Gastroesophageal sphincter (tissue), 4 donors: Measurements from ENCODE around the gene TAF1C. TPM values are rescaled to one million over a fixed set of nuclear protein-coding genes. Genes with fewer than 3 reads are reported as not detected.
A peak's percentile ranks its signal among the peaks of the same experiment; 100 is the strongest.

ENCODE experiments used
- ATAC-seq: fragments of 150-250 bp; one replicate; pipeline ENCODE4 v1.9.1; 2016; ENCODE audit warnings: mild to moderate bottlenecking, moderate library complexity
- H3K27ac ChIP-seq, 4 donors: fragments of 200-600 bp; sonication (generic) in 3 of 4; 1 replicate in 3 of 4; 2 replicates in 1 of 4; pipeline ENCODE4 v1.5.1; 2016 to 2019
- H3K27me3 ChIP-seq: fragments of 200-600 bp; sonication (generic); one replicate; pipeline ENCODE4 v1.5.1; 2019
- H3K36me3 ChIP-seq, 2 donors: fragments of 200-600 bp; sonication (generic); one replicate each; pipeline ENCODE4 v1.5.1; 2019; ENCODE audit warnings: control low read depth in 1 of 2
- H3K4me1 ChIP-seq, 3 donors: fragments of 200-600 bp; sonication (generic); 1 replicate in 2 of 3; 2 replicates in 1 of 3; pipeline ENCODE4 v1.5.1; 2016 to 2019; ENCODE audit warnings: control low read depth in 2 of 3
- H3K4me3 ChIP-seq, 2 donors: fragments of 200-600 bp; sonication (generic); one replicate each; pipeline ENCODE4 v1.5.1; 2019; ENCODE audit warnings: mild to moderate bottlenecking in 1 of 2, moderate library complexity in 1 of 2
- H3K9me3 ChIP-seq, 3 donors: fragments of 200-600 bp; sonication (generic); one replicate each; pipeline ENCODE4 v1.5.1; 2017 to 2019; ENCODE audit warnings: control low read depth in 2 of 3
- CTCF ChIP-seq, 4 experiments: fragments of 200-600 bp in 2 of 4; fragments of 450-650 bp in 2 of 4; sonication (generic) in 1 of 4; IDR thresholded peaks; one replicate each; pipeline ENCODE4 v1.5.1; 2017 to 2019; ENCODE audit warnings: antibody characterized with exemption in 4 of 4, mild to moderate bottlenecking in 2 of 4, moderate library complexity in 2 of 4
- EP300 ChIP-seq: sonication (generic); formaldehyde crosslinking; IDR thresholded peaks from one replicate; pipeline ENCODE4 v1.6.1; 2017; ENCODE audit warnings: antibody characterized with exemption, mild to moderate bottlenecking
- POLR2A ChIP-seq, 2 donors: fragments of 450-650 bp; IDR thresholded peaks; one replicate each; pipeline ENCODE4 v1.6.1; 2017; ENCODE audit warnings: antibody characterized with exemption in 2 of 2, mild to moderate bottlenecking in 2 of 2, moderate library complexity in 1 of 2
- POLR2AphosphoS5 ChIP-seq: sonication (generic); formaldehyde crosslinking; IDR thresholded peaks from one replicate; pipeline ENCODE4 v1.6.1; 2017; ENCODE audit warnings: antibody characterized with exemption
- whole genome bisulfite sequencing, 2 donors: methylation state at CpG; one replicate each; pipeline ENCODE4 v1.1.5; 2018; ENCODE audit warnings: low coverage in 1 of 2; 5-methylcytosine and 5-hydroxymethylcytosine counted together
- total RNA-seq, 4 donors: library from RNA; depleted of rRNA; stranded (reverse); fragments of >200 nt; gene quantifications; one replicate each; pipeline ENCODE4 v1.1.0, GENCODE V29; 2016

TAF1C gene
- total RNA-seq, 4 donors from 2014 or later, result 16.1 to 51.4 (median 33.2) TPM

GRCh38 chr16:84183572-84183875 lies 3.3 kb downstream of the TAF1C start:
- Histone ChIP-seq H3K4me1 (peaks cover 0 to 40% (median 3%) of the 10 kb centered on the region in 3 donors), H3K9me3 (no peaks in the 10 kb centered on the region), H3K27me3 (no peaks in the 10 kb centered on the region), H3K4me3 (no peak overlapping the region), H3K36me3 (peaks cover 0 to 66% of the 10 kb centered on the region in 2 donors), H3K27ac (peak overlapping the region in 2 of 4 donors; percentile 36 to 43)
- no peak for ATAC-seq
- 93% methylated on average over 5 of the region's 5 CpGs; no CpG with 5 or more reads in 1 of the 2 donors for WGBS, 2 donors
- TF ChIP-seq POLR2A (IDR thresholded peaks at IDR 0.05), result no peak
- TF ChIP-seq POLR2AphosphoS5, result no peak
- no peak for TF ChIP-seq CTCF (IDR thresholded peaks at IDR 0.05)
- no peak for TF ChIP-seq EP300

DNA sequence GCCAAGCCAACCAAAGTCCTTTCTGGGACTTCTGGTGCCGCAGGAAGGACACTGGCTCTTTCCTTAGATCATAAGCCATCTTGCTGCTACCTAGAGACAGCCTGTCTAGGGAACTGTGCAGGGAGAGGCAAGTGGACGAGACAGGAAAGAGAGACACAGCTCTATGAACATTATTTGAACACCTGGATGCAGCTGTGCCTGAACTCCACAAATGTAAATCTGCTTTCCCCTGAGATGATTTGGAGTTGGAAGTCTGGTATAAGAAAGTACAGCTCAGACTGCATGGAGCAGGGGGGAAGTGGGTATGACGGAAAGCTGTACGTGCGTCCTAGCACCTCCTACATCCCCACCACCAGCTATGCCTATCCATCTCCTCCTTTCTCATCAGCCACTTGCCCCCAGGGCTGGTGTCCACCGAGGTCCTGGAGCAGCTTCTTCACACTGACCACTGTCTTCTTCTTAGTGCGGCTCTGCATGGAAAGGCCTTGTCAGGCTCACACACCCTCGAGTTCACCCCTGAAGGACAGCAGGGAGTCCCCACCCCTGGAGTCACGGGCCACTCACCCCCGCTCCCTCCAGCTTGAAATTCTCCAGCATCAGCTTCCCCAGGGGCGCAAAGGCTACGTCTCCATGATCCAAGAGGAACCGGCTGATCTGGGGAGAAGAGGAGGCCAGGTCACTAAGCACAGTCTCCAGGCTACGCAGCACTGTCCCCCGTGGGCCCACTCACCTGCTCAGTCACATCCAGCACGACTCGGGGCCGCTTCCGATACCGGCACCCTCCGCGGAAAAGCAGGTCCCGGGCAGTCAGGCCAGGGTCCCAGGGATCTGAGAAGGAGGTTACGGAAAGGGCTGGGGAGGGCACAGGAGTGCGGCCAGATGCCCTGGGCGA lies 3.9 kb downstream of the TAF1C start:
- Histone ChIP-seq H3K4me1 (peaks cover 0 to 46% (median 4%) of the 10 kb centered on the region in 3 donors), H3K36me3 (peaks cover 0 to 71% of the 10 kb centered on the region in 2 donors), H3K9me3 (no peaks in the 10 kb centered on the region), H3K27ac (peak overlapping the region in 1 of 4 donors; percentile 36), H3K4me3 (no peak overlapping the region), H3K27me3 (no peaks in the 10 kb centered on the region)
- 95 to 100% methylated on average over 3 to 13 of the region's 26 CpGs for WGBS, 2 donors
- ATAC-seq, result no peak
- no peak for TF ChIP-seq POLR2AphosphoS5
- TF ChIP-seq EP300, result no peak
- no peak for TF ChIP-seq POLR2A (IDR thresholded peaks at IDR 0.05)
- no peak for TF ChIP-seq CTCF (IDR thresholded peaks at IDR 0.05)

DNA sequence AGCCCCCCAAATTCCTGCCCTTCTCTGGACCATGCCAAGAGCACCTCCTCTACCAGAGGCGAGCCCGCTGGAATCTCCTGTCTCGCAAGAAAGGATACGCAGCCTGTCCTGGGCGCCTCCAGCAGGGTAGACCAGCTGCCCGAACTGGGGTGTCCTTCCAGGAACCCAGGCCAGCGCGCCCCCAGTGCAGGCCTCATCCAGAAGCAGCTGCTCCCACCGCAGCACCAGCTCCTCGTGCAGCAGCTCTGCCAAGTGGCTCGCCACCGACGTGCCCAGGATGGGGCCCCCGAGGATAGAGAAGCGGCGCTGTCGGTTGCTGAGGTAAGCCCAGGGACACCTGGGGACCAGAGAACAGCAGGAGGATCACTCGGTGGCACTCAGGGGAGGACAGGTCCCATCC lies 4.8 kb downstream of the TAF1C start:
- 100% methylated on average over 2 of the region's 18 CpGs; no CpG with 5 or more reads in 1 of the 2 donors for WGBS, 2 donors
- Histone ChIP-seq H3K27me3 (no peaks in the 10 kb centered on the region), H3K4me3 (no peak overlapping the region), H3K36me3 (peaks cover 0 to 71% of the 10 kb centered on the region in 2 donors), H3K27ac (no peak overlapping the region), H3K4me1 (peaks cover 0 to 51% (median 12%) of the 10 kb centered on the region in 3 donors), H3K9me3 (no peaks in the 10 kb centered on the region)
- TF ChIP-seq POLR2AphosphoS5 (no peak), POLR2A (IDR thresholded peaks at IDR 0.05) (no peak)
- ATAC-seq, result no peak

DNA sequence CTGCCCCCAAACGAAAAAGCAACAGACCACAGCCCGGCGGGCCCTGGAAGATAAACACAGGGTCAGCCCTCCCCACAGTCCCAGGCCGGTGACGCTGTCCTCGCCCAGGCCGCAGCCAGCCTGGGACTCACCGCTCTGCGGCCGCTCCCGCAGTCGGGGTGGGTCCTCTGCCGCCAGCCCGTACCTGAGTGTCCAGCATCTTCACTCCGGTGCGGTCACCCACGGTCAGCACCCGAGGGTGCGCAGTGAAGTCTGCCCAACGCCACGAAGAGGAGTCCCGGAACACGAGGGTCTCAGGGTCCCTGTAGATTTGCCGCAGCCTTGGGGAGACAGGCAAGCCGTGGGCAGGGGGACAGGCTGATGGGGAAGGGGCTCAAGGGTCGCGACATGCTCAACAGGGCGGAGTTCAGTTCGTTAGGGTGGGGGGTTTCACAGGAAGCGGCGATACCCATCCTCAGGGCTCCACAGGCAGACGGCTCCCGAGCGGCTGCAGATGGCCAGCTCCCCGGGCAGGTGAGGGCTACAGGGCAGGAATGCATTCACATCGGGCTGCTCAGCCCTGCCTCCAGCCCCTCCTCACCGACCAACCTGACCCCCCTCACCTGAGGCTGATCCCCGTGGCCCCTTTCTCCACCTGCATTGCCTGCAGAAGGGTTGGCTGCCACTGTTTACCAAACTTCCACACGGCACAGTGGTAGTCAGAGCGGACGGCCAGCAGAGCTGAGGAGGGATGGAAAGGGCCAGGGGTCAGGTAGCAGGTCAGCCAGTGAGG lies 5.5 kb downstream of the TAF1C start:
- H3K27ac ChIP-seq, result peak overlapping the region in 1 of 4 donors; percentile 38
- no CpG with 5 or more reads among the region's 41 CpGs for WGBS, 2 donors
- no peaks in the 10 kb centered on the region for H3K27me3 ChIP-seq
- no peak overlapping the region for H3K4me3 ChIP-seq
- ATAC-seq, result no peak
- no peaks in the 10 kb centered on the region for H3K9me3 ChIP-seq
- TF ChIP-seq EP300, result no peak
- no peak for TF ChIP-seq POLR2AphosphoS5
- TF ChIP-seq POLR2A (IDR thresholded peaks at IDR 0.05), result no peak
- TF ChIP-seq CTCF (IDR thresholded peaks at IDR 0.05), result no peak
- H3K4me1 ChIP-seq, result peaks cover 0 to 55% (median 20%) of the 10 kb centered on the region in 3 donors
- peaks cover 0 to 71% of the 10 kb centered on the region in 2 donors for H3K36me3 ChIP-seq

DNA sequence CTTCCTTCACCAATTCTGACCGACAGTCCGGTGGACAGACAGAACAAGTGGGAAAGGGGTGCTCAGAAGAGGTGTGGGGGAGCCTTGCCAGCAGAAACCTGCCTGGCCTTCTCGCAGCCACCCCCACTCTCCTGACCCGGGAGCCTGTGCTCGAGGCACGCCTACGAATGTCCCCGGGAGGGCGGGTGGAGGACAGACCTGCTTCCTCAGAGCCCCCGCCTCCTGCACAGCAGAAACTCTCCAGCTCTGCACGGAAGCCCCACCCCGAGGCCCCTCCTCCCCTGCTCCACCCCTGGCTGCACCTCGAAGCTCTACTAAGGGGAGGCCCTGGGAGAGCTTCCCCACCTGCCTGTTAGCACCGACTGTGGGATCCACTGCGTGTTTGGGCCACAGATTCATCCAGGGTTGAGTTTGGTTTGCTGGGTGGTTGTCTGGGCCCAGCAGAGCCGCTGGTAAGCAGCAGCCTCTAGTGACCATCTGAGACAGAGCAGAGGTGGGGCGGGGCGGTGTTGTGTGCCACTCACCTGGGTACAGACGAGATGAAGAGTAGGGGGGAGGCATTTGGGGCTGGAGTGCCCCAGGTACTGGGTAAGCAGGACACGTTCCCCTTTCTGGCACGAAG lies 6.2 kb downstream of the TAF1C start:
- no peaks in the 10 kb centered on the region for H3K27me3 ChIP-seq
- H3K9me3 ChIP-seq, result no peaks in the 10 kb centered on the region
- no peak for ATAC-seq
- no peak overlapping the region for H3K4me3 ChIP-seq
- H3K4me1 ChIP-seq, result peaks cover 0 to 55% (median 21%) of the 10 kb centered on the region in 3 donors
- 93% methylated on average over 3 of the region's 21 CpGs; no CpG with 5 or more reads in 1 of the 2 donors for WGBS, 2 donors
- peak overlapping the region in 1 of 4 donors; percentile 38 for H3K27ac ChIP-seq
- TF ChIP-seq CTCF (IDR thresholded peaks at IDR 0.05) (no peak), POLR2A (IDR thresholded peaks at IDR 0.05) (no peak), EP300 (no peak), POLR2AphosphoS5 (no peak)
- H3K36me3 ChIP-seq, result peaks cover 0 to 71% of the 10 kb centered on the region in 2 donors
